HG03064 (cell line): ENCODE data around the gene PBRM1.

ENCODE experiments used
- ATAC-seq: cut with Tn5 transposase; IDR thresholded peaks from one replicate; pipeline ENCODE4 v1.9.1; 2021; ENCODE audit warnings: low read depth; ENCODE audit not compliant: unreplicated experiment

The PBRM1 gene

DNA sequence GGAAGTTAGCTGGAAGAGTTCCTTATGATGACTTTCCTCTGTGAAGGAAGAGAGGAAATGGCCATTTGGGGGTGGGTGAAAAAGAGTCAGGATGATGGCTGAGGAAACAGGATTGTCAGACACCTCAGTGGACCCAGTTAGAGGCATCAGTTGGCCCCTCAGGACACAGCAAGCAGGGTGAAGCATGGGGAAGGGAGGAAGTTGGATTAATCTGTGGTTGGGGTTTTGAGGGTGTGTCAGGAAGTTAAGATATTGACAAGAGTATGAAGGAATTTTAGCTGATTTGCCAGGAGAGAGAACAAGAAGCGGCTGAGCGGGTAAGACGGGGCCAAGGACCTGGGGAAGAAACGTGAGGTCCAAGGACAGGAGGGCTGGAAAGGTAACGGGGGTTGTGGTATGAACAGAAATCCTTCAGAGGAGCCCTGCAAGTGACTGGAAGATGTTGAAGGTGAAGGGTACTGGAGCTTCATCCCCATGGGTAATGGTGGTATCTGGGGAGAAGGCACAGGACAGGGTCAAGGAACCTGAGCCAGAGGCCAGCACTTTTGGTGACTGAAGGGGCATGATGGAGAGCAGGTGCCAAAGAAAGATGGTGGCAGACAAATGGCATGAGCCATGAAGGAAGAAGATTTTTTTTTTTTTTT lies 146.6 kb downstream of the PBRM1 start:
- ATAC-seq, result no peak

DNA sequence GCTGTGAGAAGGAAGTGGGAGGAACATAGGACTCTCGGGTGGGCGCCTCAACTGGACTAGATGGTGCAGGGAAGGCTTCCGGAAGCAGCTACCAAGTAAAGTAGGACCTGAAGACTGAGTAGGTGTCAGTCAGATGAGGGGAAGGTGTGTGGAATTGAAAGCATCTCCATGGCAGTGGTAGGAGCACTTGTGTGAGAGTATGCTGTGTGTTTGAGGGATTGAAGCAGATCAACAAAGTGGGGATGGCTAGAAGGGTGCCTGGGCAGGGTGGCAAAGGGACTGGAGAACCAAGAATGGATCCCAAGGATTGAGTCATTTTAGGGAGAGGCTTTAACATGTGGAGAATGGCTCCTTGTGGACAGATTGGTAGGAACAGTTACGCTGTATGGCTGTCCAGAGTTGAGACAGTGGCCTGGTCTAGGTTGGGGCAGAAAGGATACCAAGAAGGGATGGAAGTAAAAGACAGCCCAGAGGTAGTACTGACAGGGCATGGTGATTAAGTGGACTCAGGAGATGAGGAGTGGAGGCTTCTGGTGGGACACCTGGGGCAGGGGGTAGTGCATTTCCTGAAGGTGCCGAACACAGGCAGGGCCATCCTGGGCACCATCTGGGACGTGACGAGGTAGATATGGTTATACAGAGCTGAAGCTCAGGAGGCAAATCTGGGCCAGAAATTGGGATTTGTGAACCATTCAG lies 147.8 kb downstream of the PBRM1 start:
- no peak for ATAC-seq

DNA sequence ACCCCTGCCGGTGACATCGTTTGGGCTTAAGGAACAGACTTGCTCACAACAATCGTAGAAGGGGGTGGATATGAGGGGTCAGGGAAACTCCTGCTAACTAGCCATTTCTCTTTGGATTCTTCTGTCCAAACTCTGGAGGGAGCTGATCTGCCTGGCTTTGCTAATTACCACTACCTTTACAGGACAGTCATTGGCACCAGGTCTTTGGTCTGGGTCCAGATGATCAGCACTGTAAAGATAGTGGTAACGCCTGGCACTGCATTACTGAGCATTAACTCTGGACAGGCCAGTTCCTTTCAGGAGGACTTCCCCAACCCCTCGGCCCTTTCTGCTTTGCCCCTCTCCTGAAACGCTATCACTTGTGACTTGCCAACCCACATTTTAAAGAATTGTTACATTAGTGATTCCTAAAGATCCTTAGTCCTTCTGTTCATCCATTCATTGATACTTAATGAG lies 148.5 kb downstream of the PBRM1 start:
- no peak for ATAC-seq

DNA sequence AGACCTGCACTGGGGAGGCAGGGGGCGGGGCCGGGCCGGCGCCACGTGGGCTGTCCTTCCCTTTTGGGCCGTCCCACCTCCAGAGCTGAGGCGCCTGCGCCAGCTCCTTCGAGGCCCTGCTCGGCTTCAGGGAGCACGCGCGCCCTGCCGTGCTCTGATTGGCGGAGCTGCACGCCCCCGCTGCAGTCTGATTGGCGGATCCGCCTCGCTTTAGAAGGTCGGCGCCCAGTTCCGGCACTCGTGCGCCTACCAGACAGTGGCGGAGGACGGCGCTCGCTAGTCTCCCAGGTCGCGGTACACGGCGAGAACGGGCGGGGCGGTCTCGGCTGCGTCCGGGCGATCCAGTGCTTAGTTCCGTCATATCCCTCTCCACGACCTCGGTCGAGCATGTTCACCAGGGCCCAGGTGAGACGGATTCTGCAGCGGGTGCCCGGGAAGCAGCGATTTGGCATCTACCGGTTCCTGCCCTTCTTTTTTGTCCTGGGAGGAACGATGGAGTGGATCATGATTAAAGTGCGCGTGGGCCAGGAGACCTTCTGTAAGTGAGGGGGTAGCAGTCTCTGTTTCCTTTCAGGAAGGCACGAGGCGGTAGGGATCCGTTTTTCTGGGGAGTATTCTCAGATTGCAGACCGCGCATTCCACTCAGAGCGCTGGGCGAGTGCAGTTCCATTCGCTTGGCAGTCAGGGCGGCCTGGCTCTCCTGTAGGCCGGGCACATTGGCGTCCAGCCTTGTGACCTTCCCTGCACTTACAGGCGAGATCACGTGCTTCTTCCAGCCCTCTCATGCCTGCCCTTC lies 149.1 kb downstream of the PBRM1 start, which contains the start of gene UQCC5:
Gene UQCC5 (plus strand): TSS at position 237 of the 796 bp plus-strand sequence. CDS start 151 bp downstream, at position 388.
- peak; percentile 72 for ATAC-seq

DNA sequence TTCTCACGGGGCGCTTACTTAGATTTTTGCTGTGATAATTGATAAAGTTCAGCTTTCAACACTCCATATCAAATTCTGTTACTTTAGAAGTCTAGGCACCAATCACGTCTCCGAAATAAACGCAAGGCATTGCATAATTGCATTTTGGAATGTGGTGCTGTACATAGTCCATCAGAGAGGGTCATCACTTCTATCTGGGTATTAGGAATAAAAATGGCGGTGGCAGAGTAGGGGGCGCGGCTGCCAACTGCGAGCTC lies 149.7 kb downstream of the PBRM1 start:
- ATAC-seq, result no peak

DNA sequence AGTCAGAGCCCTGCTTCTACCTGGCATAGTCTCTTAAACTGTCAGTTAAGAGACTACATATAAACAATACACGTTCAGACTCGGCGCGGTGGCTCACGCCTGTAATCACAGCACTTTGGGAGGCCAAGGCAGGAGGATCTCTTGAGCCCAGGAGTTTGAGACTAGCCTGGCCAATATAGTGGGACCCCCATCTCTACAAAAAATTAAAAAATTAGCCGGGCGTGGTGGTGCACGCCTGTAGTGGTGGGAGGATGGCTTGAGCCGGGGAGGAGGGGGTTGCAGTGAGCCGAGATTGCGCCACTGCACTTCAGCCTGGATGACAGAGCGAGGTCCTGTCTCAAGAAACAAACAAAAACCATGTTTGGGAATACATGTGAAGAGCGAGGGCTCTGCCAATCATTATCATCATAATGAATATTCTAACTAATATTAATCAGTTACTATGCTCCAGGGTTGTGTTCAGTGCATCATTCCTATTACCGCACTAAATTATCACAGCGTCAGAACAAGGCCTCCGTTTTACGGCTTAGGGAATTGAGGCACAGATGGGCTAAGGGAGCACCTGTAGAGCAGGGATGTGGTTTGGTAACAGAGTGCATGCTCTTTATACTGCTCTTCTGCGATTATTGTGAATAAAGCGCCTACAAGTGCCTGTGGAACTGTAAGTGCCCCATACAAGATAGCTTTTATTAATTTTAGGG lies 150.2 kb downstream of the PBRM1 start:
- no peak for ATAC-seq

DNA sequence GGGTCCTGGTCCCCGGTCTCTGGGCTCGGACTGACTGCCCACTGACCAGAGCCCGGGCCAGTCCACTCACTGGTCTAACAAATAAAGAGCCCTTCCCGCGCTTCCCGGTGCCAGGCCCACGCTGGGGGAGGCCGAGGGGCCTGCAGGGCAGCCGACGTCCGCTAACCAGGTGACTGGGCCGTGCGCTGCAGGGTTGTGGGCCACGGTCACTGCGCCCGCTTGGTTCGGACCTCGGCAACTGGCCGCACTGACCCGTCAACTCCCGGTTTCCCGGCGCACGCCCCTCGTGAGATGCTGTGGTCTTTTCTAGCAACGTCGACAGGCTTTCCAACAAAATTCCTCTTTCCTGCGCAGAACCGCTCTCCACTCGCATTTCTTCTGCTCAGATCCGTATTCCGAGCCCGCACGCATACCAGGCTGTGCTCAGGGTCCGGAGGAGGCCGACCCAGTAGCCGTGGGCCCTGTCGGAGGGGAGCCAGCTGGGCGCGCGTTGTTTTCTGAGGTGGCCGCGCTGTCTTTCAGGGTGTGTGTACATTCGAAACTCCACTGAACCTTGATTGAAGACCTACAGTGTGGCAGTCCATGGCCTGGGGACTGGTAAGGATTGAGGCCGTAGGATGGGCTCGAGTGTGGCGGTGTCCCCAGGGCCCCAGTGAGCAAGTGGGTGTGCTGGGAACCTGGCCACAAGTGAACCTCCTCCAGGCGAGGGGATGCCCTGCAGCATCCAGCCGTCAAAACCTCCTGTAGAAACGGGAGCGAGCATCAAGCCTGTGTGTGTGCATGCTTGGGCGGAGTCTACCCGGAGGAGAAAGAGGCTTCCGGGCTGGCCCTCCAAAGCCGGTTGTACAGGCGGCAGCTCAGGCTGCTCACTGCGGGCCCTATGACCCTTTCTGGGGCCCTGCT lies 151.2 kb downstream of the PBRM1 start:
- no peak for ATAC-seq

DNA sequence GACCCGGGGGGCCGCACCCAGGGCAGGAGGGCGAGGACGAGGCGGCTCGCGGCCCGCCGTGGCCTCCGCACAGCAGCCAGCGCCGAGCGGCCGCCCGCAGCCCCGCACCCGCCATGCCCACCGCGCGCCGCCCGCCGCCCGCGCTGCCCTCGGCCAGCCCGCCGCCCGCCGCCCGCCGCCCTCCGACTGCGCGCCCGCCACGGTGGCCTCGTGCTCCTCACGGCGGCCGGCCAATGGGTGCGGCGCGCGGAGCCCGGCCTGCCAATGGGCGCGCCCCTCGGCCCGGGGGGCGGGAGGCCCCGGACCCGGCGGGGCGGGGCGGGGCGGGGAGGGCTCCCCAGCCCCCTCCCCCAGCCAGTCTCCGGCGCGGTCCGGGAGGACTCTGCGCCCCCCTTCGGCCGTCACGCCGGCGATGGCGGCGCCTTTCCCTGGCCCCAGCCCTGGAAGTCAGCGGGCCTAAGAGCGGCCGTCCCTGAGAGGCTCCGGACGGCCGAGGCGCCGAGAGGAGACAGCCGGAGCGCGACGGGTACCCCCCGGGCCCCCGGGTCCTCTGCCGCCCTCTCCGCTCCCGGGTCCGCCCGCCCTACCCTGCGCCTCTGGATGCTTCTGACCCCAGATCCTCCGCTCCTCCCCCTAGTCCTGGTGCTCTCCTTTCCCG lies 152.0 kb downstream of the PBRM1 start, which contains the start of gene NT5DC2:
Gene NT5DC2 (minus strand): TSS at position 235 of the 658 bp plus-strand sequence. CDS start 120 bp downstream, at position 115.
- ATAC-seq, result peak; percentile 28

DNA sequence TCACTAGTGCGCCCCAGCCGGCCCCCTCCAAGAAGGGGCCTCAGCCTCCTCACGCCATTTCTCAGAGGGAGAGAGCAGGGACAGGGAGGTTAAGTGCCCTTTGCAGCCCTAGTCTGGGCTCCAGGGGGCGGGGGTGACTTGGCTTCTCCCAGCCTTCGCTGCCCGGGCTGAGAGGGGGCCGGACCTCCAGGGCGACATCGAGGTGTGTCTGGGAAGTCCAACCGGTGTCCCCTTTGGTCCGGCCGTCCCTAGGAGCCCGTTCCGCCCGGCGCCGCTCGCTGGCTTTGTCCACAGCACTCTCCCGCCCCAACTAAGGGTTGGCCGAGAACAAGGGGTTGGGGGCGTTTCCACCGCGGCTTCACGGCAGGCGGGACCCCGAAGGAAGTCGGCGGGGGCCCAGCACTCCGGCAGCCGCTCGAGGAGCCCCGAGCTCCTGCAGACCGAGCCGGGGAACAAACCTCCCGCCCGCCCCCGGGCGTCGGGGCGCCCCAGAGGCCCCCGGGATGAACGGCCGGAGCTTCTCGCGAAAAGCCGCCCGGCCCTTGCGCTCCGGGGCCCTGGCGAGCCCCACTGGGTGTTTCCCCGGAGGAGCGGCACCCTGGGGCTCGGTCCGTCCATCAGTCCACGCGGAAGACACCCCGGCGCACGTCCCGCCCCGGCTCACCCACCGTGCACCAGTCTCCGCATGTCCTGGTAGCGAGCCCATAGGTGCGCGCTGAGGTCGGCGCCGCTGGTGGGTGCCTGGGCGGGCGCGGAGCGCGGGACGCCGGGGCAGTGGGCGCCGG lies 152.7 kb downstream of the PBRM1 start:
- ATAC-seq, result no peak

DNA sequence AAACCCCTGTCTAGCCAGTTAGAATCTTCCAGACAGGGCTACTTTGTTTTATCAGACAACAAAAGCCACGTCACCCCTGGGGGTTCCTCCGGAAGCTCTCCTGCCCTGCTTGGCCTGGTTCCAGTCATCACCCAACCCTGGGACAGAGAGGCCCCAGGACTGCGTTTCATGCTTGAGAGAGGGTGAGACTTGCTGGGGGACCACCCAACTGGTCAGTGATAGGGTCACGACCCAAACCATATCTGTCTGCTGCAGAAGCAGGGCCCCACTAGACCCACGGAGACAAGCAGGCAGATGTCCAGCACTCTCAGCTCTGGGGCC lies 153.2 kb downstream of the PBRM1 start:
- no peak for ATAC-seq

DNA sequence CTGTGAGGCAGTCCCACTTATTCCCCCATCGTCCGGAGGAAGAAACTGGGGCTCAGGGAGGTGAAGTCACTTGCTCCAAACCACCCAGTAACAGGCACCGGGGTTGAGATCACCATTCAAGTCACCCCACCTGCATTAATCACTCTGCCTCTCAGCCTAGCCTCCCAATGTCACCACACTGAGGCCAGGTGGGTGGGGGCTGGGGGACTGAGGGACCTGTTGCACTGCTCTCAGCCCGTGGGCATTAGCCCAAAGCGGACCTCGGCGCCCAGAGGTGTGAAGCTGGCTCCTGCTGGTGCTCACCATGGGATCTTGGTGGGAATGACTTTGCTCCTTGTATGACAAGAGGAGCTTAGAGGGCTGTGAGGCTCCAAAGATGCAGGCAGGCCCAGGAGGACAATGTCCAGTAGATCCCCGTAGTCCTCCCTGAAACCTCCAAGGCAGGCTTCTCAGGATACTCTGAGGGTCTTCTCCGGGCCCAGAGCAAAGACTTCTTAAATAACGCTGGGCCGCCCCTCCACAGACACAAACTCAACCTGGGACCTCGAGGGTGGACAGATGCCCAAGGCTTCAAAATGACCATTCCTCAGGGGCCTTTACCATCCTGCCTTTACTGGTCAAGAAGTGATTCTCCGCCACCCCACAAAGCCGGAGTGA lies 153.7 kb downstream of the PBRM1 start:
- no peak for ATAC-seq

DNA sequence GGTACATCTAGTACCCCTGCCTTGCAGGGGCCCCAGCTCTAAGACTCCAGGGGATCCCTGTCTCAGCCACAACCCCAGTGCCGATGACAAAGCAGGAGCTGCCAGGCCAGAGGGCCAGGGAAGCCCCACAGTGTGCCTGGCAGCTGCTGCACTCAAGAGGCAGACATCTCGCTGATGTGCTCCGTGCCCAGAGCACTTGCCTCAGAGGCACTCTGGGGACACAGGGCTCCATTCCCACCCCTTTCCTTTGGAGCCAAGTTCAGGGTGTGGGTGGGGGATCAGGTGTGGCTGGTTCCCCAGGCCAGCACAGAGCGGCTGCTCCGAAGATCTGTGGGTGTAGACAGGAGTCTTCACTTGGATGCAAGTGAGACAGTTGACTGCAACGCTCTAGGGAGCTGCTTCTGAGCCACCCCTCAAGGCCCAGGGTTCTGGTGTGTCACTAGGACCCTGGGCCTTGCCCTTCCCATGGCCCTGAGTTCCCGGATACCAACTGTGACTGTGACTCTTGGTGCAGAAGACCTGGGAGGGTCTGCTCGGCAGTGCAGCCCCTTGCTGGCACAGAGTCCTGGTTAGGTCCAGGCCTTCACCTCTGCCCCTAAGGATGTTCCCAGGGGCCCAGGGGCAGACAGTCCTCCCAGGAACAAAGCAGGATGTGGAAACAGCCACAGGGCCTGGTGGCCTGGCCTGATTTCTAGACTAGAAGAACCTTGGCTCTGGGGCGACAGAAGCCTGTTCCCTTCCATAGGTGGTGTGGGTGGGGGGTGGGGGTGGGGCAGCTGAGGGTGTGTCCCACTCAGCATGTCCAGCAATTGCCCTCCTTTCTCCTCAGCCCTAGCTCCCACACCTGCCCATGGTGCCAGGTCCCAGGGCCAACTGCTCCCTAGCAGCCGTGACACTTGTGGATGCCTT lies 154.5 kb downstream of the PBRM1 start:
- no peak for ATAC-seq

DNA sequence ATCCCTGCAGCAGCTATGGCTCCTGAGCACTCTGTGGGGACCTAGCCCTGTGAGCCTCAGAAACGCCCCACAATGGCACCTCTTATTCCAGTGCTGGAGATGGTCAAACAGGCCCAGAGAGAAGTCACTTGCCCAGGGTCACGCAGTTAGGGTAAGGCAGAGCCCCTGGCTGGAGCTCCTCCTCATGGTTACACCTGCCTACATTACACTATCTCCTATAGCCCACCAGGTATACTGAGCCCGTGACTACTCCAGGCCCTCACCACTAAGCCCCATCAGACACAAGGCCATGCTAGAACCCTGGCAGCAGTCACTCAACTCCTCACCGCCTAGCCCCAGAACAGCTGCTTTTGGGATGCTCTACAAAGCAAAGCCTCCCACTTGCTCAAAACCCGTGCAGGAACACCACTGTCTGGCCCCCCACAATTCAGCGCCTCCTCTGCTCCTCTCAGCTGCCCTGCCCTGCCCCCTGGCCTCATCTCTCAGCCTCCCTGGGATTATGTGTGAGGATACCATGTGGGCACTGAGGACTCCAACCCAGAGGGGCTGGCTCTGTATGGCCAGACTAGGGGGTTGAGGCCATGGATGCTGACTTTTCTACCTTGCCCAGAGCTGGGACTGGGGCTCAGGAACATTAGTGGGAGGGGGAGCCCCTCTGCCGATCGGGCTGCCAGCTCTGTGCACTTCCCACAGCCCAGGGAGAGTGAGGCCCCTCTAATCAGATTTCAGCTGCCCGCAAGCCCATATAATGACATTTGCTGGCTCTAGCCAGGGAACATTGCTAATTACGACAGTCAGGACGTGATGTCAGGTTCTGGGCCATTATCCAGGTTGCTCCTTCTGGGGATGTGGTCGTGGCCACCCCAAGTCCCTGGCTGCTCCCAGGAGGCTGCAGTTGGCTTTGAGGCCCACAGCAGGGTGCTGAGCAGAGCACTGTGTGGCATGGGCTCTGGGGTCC lies 156.1 kb downstream of the PBRM1 start:
- no peak for ATAC-seq

DNA sequence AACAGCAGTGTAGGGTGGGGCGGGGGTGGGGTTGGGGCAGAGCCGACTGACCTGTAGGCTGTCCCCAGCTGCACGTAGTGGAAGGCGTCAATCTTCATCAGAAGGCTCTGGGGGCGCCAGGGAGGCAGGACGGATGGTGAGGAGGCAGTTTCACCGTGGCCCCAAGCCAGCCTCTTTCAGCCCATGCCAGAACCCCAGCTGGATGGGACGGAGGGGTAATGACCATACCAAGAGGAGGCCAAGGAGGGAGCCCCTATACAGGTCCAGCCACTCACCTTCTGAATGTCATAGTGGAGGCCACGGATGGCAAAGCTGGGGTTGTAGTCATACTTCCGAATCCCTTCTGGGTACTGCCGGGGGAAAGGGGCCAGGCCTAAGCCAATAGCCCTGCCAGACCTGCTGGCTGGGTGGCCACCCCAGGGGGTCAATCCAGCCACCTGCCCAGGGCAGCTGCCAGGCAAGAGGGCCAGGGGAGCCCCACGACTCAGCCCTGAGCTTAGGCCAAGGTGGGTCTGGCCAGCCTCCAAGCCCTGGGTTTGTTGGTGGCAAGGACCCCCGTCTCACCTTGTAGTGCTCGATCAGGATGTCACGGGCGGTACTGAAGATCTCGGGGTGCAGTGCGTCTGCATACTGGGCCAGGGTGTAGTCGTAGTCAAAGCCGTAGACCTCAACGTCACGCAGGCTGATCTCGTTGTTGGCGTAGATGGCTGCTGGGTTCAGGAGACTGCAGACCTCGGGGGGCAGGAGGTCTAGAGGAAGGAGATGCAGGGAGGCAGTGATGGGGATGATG lies 156.9 kb downstream of the PBRM1 start:
- ATAC-seq, result no peak
